GM18517 (cell line): Measurements from ENCODE around the gene ELFN2.
"Not testable (repeated sequence)": the region's sequence is repeated elsewhere in the genome, so short reads cannot be mapped to it uniquely, and the experiment has no call there.

Source experiments
- ATAC-seq: cut with Tn5 transposase; IDR thresholded peaks from one replicate; pipeline ENCODE4 v1.9.1; 2021; ENCODE audit warnings: mild to moderate bottlenecking, moderate library complexity; ENCODE audit not compliant: unreplicated experiment

The ELFN2 gene

DNA sequence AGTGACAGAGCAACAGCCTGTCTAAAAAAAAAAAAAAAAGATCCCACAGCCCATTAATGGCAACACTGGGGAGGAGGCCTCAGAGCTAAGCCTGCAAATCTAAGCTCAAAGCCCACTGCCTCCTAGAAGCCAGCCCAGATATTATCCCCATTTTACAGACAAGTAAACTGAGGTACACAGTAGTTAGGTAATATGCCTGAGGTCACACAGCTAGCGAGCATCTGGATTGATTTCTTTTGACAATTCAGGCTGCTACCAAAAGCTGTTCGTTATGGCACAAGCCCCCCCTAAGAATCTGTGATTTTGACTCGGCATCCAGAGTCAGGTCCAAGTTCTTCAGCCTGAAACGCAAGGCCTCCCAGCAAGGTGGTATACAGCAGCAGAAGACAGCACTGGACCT is 13.7 kb downstream of the ELFN2 start:
- ATAC-seq = no peak

DNA sequence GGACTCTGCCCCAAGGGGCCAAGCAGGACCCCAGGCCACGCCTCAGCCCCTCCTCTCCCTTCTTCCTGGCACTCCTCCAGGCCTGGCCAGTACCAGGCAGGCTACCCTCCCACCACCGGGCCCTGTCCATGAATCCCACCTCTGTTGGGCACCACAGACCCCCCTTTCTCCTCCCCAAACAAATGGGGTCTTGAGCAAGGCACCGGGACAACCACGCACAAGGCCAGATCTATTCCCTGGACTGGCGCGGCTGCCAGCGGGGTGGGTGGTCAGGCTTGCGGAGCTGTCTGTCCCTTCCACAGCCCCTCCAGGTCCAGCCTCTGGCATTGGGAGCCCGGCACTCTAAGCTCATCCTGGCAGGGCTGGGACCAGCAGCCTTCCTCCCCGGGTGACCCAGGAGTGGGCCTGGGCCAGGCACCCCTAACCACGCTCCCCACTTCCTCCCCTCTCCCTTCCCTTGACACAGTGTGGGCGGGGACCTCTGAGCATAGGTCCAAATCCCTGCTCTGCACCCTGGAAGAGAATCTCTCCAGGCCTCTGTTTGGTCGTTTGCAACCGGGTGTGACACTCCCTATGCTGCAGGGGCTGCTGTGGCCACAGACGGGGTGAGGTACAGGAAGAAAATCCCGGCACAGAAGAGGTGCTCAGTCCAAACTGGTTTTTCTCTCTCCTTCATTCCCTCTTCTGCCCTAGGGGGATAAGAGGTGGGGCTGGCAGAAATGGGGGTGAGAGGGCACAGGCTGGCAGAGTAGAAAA is 14.6 kb downstream of the ELFN2 start:
- ATAC-seq = no peak

DNA sequence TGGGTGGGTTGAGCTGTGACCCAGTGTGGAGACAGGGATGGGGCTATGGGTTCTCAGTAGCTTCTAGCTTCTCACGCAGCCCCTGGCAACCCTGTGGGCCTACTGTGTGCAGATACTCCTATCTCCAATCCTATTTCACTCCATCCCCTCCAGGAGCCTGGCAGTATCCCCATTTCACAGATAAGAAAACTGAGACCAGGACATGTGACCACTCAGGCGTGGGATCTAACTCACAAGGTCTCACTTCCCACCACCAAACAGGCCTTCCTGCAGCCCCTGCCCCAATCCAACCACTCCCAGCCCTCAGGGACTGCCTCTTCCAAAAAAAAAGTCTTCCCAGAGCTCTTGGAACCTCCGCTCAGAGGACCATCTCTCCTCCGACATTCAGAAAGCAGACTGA is 15.6 kb downstream of the ELFN2 start:
- no peak for ATAC-seq

DNA sequence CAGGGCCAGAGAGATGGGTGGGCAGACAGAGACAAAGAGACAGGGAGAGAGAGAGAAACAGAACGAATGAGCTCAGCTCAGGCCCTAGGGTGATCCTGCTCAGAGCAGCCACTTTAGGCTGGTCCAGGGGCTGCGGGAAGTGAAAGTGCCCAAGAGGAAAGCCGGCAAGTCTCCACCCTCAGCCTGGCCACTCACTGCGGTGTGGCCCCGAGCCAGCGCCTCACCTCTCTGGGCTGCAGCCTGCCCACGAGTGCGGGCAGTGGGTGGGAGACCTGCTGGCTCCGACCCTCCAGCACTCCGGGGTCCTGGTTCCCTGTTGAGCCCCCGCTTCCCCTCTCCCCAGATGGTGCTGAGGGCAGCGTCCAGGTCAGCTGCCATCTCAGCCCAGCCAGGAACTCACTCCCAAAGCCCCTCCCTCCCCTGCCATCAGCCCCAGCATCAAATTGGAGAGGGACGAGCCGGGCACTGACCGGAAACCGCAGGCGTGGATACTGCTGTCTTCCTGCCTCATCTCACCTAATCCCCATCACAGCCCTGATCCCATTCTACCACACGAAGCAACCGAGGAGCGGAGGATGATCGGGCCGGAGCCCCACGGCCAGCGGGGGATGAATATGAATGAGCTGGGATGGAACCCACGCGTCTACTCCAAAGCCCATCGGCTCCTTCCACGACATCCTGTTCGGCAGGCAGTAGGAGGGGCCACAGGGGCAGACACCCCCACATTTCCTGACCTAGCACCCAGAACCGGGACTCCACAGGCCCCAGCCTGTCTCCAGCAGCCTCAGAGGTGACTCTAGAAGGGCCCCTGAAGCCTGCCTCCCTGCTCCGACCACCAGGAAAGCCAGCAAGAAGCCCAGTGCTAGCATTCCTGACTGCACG is 16.9 kb downstream of the ELFN2 start:
- ATAC-seq = no peak

DNA sequence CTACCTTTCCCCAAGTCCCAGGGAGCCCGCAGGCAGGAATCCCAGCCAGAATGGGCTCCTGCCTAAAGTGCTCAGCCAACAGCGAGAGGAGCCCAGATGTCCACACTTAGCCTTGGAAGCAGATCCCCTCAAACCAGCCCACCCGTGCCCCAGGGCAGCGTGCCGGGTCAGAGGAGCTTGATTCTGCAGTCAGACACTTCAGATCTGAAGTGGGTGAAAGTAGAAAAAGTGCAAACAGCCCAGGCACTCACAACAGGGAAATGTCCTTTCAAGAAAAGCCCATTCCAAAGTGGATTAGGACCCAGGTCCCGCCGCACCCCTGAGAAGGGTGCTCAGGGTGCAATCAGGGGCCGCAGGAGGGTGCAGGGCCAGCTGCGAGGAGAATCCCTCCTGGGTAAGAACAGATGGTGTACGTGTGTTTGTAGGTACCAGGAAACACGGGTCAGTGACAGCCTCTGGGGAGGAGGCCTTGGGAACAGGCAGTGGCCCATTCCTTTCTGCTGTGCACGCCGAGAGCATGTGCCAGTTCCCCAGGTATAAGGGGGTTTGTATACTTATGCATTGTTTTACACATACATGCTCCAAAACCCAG is 17.7 kb downstream of the ELFN2 start:
- no peak for ATAC-seq

DNA sequence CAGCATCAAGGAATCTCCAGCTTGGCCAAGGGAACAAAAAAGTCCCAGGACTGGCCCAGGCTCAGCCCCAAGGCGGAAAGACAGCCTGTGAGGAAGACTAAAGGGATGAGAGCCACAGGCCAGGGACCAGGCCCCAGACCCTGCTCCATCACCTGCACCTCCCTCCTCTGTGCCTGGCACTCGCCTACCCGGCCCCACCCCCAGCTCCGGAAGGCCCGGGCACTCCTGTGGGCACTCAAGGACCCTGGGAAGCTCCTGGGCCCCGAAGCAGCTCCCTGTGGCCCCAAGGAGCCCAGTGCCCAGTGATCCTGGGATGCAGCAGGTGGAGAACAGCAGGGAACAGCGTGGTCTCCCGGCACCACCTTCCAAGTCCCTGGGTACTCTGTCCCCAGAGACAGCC is 18.2 kb downstream of the ELFN2 start:
- no peak for ATAC-seq

DNA sequence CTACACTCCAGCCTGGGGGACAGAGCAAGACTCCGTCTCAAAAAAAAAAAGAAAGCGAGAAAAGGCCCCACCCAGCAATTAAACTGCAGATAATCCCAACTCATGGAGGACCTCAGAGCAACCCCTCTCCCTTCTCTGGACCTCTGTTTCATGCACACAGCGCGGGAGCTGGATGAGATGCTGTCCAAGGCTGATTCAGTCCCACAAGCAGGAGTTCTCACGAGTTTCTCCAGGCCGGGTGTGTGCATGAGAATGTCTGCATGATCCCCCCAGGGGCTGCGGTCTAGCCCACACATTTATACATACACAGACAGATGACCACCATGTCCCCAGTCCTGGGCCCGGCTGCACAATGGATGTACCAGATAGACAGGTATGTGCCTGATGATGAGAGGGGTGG is 19.4 kb downstream of the ELFN2 start:
- ATAC-seq = no peak

DNA sequence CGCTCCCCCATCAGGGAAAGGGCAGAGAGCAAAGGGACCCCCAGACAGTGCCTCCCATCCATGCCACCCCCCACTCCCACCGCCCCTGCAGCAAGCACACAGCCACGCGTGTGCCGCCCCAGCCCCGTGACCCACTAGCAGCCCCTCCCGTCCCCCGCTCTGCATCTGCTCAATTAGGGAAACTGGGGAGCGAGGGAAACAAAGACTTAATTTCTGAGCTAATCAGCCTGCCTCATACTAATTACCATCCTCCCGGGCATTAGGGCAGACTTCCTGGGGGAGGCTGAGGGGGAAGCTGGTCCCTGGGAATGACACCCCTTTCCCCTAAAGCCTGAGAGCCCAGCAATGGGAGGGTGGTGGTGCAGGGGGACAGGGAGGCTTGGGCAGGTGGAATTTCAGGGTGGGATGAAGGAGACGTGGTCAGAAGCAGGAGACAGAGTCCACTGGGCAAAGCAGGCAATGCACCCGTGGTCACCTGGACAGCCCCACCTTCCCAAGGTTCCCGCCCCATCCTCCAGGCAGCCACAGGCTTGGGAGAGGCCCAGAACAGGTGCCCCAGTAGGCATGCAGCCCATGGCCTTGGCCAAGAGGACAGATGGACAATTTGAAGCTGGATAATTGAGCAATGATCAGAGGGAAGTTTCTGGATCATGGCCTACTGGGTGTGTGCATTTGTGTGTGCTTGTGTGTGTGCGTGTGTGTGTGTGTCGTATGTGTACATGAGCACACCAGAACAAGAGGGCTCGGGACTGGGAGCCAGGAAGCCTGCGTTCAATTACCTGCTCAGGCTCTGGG is 20.6 kb downstream of the ELFN2 start:
- no peak for ATAC-seq

DNA sequence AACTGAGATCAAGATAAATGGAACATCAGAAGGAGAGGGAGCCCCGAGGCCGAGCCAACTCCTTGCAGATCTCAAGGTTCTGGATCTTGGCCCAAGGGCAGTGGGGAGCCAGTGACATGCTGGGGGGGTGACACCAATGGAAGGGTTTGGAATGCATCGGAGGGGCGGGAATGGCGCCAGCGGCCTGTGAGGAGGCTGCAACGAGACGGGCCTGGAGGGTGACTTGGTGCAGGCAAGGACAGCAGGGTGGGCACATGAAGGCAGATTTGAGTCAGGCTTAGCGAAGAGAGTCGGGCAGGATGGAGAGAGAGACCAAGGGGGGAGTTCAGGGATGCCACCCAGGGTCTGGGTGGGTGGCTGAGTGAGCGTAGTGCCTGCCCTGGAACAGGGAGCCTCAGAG is 23.2 kb downstream of the ELFN2 start:
- no peak for ATAC-seq

DNA sequence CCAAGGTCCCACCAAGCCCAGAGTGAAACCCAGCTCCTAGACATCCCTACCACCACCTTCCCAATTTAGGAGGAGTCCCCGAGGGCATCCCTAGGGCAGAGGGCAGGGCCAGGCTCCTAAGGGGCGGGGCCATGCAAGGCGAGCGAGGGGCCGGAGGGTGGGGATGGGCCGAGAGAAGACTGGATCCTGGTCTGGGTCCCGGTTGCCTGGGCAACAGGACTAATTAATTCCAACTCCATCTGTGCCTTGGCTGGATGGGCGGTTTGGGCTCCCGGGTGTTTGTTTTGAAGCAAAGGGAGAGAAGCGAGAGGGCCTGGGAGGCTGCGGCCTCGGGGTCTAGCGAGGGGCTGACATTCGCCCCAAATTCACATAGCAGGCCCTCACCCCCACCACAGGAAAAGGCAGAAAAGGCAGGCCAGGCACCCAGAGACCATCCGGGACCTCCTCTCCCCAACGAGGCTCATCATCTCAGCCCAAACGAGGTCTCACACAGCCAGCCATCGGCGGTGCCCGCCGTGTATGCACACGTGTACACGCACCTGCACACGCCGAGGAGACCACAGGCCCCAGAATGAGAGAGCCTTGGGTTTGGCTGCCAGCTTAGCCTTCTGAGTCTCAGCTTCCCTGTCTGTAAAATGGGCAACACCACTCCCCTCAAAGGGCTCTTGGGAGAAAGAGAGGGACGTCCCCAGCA is 23.9 kb downstream of the ELFN2 start:
- no peak for ATAC-seq

DNA sequence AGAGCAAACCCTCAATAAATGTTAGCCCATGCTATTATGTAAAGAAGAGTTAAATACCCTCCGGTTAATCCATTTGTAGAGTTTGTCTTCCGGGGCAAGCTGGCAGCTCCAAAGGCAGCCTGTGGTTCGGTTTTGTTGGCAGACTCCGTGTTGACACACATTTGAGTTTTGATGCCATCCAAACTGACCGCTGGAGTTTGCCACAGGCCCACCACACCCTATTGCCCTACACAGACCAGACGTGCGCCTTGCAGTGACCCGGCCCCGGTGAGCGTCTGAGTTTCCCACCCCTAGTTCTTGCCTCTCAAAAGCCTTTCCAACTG is 25.1 kb downstream of the ELFN2 start:
- no peak for ATAC-seq

DNA sequence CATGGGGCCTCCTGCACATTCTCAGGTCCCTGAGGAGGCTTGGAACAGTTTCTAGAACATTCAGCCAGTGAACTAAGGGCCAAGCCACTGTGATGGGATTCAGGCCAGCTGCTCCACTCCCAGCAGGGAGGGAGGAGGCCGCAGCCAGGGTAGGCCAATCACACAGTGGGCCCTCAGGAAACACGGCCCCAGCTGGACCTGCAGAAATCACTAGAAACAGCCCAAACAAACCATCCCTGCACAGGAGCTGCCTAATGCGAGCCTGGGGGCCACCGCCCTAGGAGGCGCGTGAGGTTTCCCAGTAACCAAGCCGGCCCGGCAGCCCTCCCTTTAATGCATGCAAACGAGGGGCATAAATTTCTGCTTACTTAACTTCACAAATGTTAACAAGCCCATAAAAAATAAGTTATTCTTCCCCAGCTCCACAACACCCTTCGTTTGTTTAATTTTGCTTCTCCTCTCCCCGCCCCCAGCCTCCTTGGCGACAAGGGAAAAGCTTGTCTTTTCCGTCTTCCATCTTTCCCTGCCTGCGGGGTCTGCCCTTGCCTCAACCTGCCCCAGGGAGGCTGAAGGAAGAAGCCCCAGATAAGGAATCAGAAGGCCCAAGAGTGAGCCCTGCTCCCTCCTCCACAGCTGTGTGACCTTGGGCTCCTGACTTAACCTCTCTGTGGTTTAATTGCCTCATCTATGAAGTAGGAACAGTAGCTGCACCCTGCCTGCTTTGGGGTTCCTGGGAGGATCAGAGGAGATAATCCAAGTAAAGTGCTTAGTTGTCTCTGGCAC is 25.7 kb downstream of the ELFN2 start:
- ATAC-seq = no peak

DNA sequence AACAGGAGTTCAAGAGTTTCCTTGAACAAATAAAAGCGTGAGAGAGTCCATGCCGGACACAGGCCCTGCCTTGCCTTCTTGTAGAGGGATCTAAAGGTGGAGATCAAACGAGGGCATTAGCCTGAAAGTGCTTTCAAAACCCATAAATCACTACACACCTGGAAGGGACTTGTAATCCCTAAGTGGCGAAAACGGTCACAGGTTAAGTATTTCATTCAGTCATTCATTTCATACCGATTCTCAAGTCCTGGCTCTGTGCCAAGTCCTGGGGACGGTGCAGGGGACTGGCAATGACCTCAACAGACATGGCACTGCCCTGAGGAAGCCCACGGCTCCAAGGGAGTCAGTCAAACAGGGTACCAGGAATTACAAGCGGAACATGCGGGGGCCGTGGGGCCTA is 26.6 kb downstream of the ELFN2 start:
- no peak for ATAC-seq

DNA sequence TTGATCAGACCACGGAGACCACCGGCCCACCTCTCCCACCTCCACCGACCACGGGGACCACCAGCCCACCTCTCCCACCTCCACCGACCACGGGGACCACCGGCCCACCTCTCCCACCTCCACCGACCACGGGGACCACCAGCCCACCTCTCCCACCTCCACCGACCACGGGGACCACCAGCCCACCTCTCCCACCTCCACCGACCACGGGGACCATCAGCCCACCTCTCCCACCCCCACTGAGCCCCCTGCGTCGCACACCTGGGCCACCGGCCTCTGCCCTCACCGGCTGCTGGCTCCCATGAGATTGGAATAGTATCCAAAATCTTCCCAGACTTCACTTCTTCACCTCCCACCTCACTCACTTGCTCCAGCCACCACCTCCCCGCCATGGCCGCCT is 27.8 kb downstream of the ELFN2 start:
- not testable (repeated sequence) for ATAC-seq

DNA sequence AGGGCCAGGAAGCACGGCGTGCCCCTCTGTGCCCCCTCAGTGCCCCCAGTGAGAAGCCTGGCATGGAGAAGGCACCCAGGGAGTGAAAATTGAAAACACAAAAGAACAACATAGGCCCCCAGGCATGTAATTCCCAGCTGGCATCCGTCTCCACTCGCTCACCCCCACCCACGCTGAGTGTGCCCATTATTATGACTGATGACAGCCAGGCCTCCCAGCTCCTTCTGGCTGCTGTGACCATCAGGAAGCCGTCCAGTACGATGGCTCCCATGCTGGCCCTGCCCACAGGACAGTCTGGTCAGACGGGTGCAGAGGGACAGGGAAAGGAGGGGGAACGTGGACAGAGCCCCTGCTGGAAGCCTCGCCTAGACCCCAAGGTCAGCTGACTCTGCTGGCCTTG is 30.1 kb downstream of the ELFN2 start:
- no peak for ATAC-seq

DNA sequence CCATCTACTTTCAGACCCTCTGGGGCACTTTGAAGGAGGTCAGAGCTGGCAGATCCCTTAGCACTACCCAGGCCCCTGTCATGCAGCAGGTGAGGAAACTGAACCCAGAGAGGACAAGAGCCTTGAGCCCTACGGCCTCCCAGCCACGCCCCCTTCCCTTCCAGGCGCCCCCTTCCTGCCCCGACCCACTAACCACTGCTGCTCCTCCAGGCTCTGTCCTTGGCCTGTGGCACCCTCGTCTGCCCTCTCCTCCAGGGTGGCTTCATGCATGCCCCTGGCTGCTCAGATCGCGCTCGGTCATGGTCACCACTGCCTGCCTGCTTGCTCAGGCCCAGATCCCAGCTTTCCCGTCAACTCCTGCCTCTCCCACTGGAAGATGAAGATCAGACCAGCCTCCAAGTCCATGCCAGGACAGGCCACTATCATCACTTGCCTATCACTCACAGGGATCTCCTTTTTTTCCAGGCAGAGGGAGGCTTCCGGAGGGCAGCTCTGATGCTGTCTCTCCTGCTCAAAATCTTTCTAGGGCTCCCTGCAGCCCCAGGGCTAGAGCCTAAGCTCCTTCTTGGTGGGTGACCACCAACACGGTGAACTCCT is 30.7 kb downstream of the ELFN2 start:
- ATAC-seq = no peak

DNA sequence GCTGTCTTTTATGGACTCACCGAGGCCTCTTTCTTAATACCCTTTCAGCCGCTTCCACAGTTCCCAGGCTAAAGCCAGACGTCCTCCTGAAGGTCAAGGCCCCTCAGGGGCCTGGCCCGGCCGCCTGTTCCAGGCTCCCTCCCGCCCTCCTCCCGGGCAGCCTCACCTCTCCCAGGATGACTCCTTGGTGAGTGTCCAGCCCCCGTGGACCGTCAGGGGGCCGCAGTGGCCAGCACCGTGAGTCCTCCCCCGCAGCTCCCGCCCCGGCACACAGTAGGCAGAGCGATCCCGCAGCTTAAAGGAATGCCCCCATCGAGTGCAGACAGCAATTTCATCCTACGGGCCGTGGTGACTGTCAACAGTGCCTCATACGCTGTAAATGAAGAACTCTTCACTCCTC is 32.9 kb downstream of the ELFN2 start:
- ATAC-seq = no peak

DNA sequence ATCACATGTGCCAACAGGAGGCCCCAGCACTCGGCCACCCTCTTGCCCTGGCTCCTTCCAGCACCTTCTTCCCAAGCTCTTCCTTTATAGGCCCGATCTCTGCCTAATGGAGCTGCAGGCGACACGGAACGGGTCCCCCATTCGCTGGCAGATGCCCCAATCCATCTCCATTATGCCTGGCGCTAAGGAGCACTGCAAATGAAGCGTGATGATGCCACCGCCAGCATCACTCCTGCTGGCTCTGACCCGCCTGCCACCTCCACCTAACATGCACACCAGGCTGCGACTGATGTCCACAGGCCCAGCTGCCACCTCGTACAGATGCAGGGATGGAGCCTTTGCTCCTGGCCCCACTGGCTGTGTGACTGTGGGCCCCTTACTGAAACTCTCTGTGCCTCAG is 33.5 kb downstream of the ELFN2 start:
- no peak for ATAC-seq

DNA sequence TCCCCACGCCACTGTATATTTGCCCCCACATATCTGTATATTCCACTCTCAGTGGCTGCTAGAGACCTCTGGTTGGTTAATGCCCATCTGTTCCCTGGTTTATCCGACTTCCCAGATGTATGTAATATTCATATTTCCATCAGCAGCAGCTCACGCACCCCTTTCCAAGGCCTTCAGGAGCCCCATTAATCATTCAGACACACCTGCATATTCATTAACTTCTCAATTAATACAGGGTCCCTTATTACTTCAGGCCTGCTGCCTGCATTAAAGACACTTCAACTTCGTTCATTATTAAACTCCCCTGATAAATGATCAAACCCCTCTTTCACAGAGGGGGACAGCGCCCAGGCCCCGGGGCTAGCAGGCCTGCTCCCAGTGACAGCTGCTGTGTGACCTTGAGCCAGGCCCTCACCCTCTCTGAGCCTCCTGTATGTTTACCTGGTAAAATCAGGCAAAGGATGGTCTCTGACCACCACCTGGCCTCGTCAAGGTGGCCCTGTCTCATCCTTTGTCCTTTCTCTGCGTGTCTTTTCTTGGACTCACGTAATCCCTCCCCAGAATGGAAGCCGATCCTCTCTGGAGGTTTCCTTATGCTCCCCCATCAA is 34.5 kb downstream of the ELFN2 start:
- no peak for ATAC-seq
